Osteocyte (in vitro differentiated cells): ENCODE results near the gene SERPINB10. TPM values are rescaled to one million over a fixed set of nuclear protein-coding genes. Genes with fewer than 3 reads are reported as not detected.

Experiments used
- DNase-seq: peaks from one replicate; pipeline ENCODE4 v3.0.0; 2021; ENCODE audit warnings: mixed read lengths; ENCODE audit not compliant: unreplicated experiment; ENCODE audit errors: extremely low spot score
- H3K27ac Mint-ChIP-seq: one replicate; pipeline ENCODE4 v1.8.0; 2021; ENCODE audit warnings: mild to moderate bottlenecking, mixed read lengths; ENCODE audit not compliant: unreplicated experiment
- H3K27me3 Mint-ChIP-seq: one replicate; pipeline ENCODE4 v1.8.0; 2021; ENCODE audit warnings: mixed read lengths; ENCODE audit not compliant: unreplicated experiment
- H3K36me3 Mint-ChIP-seq: one replicate; pipeline ENCODE4 v1.8.0; 2021; ENCODE audit warnings: mixed read lengths; ENCODE audit not compliant: unreplicated experiment
- H3K4me1 Mint-ChIP-seq: one replicate; pipeline ENCODE4 v1.8.0; 2021; ENCODE audit warnings: mixed read lengths; ENCODE audit not compliant: unreplicated experiment
- H3K4me3 Mint-ChIP-seq: one replicate; pipeline ENCODE4 v1.8.0; 2021; ENCODE audit warnings: mild to moderate bottlenecking, moderate library complexity, mixed read lengths; ENCODE audit not compliant: unreplicated experiment
- H3K9me3 Mint-ChIP-seq: one replicate; pipeline ENCODE4 v1.8.0; 2021; ENCODE audit warnings: mixed read lengths; ENCODE audit not compliant: unreplicated experiment
- long read RNA-seq: library from polyadenylated mRNA; unstranded; transcript quantifications from one replicate; pipeline ENCODE4 v2.0.0, GENCODE V29; 2021
- total RNA-seq: library from RNA; stranded (reverse); gene quantifications from 2 replicates; pipeline ENCODE4 v1.2.1, GENCODE V29; 2021
- TF ChIP-seq, protein P1 (sequence below): fragments of 200-600 bp; sonication (generic); IDR thresholded peaks from 2 replicates; pipeline ENCODE4 v1.5.0; 2021; ENCODE audit warnings: antibody characterized with exemption, mild to moderate bottlenecking, moderate library complexity

The SERPINB10 gene, protein sequence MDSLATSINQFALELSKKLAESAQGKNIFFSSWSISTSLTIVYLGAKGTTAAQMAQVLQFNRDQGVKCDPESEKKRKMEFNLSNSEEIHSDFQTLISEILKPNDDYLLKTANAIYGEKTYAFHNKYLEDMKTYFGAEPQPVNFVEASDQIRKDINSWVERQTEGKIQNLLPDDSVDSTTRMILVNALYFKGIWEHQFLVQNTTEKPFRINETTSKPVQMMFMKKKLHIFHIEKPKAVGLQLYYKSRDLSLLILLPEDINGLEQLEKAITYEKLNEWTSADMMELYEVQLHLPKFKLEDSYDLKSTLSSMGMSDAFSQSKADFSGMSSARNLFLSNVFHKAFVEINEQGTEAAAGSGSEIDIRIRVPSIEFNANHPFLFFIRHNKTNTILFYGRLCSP
- total RNA-seq: not detected in 2 replicates
- long read RNA-seq: 0 reads

DNA sequence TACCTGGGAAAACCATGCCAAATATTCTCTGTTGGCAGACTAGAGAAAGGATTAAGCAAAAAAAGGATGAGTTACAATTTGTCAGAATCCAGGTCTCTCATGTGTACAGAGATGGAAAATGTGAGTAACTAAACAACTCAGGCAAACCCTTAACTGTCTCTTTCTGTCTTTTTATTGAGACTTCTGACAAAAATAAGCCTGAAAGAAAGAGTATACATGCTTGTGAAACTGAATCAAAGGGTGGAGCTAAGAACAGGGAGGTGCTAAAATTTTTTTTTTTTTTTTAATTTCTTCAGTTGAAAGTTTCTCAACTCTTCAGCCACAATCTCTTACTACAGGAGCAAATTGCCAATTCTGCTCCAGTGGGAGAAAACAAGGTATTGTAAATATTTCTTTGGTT lies at the start of gene SERPINB10:
SERPINB10 (plus strand) TSS at position 295 of the 400 bp plus-strand sequence. CDS start 7,553 bp downstream, outside the sequence.
- Mint-ChIP-seq H3K36me3 (no peaks in the 10 kb centered on the region), H3K9me3 (no peaks in the 10 kb centered on the region), H3K4me3 (no peak within 1 kb of the TSS), H3K27me3 (peaks cover 37% of the 10 kb centered on the region), H3K27ac (no peak within 1 kb of the TSS), H3K4me1 (no peaks in the 10 kb centered on the region)
- TF ChIP-seq, protein P1, sequence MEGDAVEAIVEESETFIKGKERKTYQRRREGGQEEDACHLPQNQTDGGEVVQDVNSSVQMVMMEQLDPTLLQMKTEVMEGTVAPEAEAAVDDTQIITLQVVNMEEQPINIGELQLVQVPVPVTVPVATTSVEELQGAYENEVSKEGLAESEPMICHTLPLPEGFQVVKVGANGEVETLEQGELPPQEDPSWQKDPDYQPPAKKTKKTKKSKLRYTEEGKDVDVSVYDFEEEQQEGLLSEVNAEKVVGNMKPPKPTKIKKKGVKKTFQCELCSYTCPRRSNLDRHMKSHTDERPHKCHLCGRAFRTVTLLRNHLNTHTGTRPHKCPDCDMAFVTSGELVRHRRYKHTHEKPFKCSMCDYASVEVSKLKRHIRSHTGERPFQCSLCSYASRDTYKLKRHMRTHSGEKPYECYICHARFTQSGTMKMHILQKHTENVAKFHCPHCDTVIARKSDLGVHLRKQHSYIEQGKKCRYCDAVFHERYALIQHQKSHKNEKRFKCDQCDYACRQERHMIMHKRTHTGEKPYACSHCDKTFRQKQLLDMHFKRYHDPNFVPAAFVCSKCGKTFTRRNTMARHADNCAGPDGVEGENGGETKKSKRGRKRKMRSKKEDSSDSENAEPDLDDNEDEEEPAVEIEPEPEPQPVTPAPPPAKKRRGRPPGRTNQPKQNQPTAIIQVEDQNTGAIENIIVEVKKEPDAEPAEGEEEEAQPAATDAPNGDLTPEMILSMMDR: no peak
- no peak for DNase-seq

DNA sequence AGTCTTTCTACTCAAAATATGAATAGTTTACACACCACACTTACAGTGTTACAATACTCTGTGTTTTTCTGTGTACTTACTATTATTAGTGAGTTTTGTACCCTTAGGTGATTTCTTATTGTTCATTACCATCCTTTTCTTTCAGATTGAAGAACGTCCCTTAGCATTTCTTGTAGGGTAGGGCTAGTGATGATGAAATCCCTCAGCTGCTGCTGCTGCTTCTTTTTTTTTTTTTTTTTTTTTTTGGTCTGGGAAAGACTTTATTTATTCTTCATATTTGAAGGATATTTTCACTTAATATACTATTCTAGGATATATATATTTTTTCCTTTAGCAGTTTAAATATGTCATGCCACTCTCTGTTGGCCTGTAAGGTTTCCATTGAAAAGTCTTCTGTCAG lies 49.3 kb upstream of the SERPINB10 start:
- Mint-ChIP-seq H3K9me3 (peaks cover 9% of the 10 kb centered on the region), H3K27ac (no peak overlapping the region), H3K4me3 (no peak overlapping the region), H3K27me3 (peaks cover 36% of the 10 kb centered on the region), H3K4me1 (no peaks in the 10 kb centered on the region), H3K36me3 (no peaks in the 10 kb centered on the region)
- TF ChIP-seq, protein P1: no peak
- DNase-seq: no peak

DNA sequence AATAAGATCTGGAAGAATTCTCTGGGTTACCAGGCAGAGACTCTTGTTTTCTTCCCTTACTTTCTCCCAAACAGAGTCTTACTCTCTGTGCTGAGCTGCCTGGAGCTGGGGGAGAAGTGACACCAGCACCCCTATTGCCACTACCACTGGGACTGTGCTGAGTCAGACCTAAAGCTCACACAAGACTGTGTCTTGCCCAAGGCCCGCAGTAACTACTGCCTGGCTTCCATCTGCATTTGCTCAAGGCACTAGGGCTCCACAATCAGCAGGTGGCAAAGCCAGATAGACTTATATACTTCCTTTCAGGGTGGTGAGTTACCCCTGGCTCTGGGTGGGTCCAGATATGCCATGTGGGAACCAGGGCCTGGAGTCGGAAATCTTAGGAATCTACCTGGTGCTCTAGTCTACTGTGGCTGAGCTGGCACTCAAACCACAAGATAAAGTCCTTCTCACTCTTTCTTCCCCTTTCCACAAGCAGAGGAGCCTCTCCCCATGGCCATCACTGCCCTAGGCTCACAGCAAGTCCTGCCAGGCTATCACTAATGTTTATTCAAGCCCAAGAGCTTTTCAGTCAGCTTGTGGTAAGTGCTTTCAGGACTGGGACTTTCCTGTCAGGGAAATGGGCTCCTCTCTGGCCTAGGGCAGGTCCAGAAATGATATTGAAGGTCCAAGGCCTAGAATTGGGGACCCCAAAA lies 47.8 kb upstream of the SERPINB10 start:
- peaks cover 31% of the 10 kb centered on the region for H3K27me3 Mint-ChIP-seq
- no peaks in the 10 kb centered on the region for H3K4me1 Mint-ChIP-seq
- no peak overlapping the region for H3K27ac Mint-ChIP-seq

DNA sequence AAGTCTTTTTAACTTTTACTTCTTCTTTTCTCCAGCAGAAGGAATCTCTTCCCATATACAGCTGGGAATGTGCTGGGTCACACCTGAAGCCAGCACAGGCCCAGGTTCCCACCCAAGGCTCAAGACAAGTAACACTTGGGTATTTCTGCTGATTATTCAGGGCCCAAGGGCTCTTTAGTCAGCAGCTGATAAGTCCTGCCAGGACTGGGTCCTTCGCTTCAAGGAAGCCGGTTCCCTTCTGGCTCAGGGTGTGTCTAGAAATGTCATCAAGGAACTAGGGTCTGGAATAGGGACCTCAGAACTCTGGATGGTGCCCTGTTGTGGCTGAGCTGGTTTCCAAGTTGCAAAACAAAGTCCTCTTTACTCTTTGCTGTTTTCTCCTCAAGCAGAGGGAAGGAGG lies 47.2 kb upstream of the SERPINB10 start:
- Mint-ChIP-seq H3K4me3 (no peak overlapping the region), H3K4me1 (no peaks in the 10 kb centered on the region), H3K27me3 (peaks cover 30% of the 10 kb centered on the region), H3K36me3 (no peaks in the 10 kb centered on the region), H3K27ac (no peak overlapping the region), H3K9me3 (peaks cover 9% of the 10 kb centered on the region)
- TF ChIP-seq, protein P1: no peak
- no peak for DNase-seq

More for the DNA sequence above, 47.8 kb upstream of the SERPINB10 start:
- H3K36me3 Mint-ChIP-seq: no peaks in the 10 kb centered on the region
- no peak for DNase-seq
- H3K4me3 Mint-ChIP-seq: no peak overlapping the region
- H3K9me3 Mint-ChIP-seq: peaks cover 9% of the 10 kb centered on the region
- TF ChIP-seq, protein P1: no peak
